NCI-H82 treated with DMSO at 0.1 percent for 48 hours (cell line): Measurements from ENCODE around the gene EXOC6.

Experiments used
- DNase-seq: peaks from one replicate; lab custom pipeline; 2025; ENCODE audit not compliant: unreplicated experiment; lab: John Stamatoyannopoulos, UW

The EXOC6 gene

DNA sequence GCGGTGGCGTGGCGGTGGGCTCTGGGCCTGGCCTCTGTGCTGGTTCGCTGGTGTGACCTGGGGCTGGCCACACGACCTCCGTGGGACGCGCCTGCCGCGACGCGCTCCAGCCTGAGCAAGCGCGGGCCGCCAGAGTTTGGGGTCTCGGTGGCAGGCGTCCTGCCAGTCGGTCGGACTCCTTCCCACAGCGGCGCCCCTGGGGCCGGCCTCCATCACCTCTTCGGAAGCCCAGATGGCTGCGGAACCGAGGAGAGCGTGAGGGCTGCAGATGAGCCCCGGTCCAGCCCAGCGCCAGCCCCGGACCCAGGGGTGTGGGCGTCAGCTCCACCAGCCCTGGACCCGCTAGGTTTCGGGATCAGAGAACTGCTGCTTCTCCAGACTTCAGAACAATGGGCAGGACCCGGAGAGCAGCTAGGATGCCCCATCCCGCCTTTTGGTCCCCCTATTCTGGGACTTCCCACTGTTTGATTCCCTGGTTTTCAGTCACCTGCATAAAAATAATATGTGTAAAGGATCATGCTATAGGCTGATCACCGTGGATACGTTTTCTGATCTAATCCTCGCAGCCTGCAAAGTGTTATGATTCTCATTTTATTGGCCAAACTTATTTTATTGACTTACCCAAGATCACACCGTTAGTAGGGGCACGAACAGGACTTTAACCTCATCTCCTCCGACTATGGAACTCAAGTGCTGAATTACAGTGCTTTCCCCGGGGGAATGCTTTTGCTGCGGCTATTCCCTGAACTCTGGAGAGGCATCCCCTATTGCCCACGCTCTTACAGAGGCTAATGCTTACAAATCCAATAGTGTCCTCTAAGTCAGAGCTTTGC lies 215.0 kb downstream of the EXOC6 start:
- DNase-seq = no peak

DNA sequence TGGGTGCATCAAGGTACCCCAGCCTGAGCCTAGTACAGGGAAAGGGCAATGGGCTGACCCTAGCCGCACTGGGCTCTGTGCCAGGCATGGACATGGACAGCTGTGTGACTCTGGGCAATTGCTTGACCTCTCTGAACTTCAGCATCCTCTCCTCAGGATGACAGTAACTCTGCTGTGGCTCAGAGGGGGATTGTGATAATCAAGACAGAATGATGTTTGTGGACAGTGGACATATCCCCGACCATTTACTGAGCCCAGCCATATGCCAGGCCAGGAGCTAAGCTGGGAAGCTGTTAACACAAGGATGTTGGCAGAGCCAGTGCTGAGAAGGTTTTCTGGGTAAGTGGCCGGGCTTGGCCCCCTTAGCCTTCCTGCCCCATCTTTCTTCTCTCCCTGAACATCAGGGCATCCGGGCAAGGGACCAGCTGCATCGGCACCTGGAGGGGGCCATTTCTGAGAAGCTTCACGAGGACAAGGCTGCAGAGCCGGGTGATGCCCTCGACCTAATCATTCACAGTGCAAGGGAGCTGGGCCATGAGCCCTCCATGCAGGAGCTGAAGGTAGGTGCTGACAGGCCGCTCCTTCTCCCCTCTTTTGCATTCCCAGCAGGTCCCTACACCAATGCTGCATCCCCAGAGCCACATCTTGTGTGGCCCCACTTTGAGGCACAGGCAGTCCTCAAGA lies 215.8 kb downstream of the EXOC6 start:
- DNase-seq = no peak

DNA sequence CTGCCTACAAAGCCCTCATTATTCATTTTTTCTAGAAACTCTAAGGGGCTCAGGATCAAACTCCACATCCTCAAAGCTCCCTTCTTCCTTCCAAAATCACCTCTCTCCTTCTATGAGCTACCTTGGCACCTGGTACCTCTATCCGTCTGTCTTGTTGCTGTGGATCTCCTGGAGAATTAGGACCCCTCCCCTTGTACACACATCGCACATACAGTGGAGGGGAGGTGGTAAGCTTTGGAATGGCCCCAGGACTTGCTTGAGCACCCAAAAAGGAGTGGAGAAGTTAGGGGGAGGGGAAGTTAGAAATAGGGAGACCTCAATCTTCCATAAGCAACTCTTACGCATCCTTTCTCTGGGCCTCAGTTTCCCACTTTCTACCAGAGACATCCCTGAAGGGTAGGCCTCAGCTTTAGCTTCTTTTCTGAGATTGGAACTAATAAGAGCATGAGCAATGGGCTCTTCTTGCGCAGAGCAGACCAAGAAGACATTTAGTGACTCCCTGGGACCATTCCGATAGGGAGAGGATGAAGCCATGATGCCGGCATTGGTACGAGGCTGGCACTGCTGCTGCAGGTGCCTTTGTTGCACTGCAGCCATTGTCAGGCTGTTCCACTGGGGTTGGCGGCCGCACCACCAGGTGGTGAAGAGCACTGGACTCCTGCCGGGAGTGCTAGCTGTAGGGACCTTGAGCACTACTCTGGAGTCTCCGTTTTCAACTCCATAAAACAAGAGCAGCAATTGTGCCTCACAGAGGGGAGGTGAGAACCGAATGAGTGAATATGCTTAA lies 216.7 kb downstream of the EXOC6 start:
- no peak for DNase-seq

DNA sequence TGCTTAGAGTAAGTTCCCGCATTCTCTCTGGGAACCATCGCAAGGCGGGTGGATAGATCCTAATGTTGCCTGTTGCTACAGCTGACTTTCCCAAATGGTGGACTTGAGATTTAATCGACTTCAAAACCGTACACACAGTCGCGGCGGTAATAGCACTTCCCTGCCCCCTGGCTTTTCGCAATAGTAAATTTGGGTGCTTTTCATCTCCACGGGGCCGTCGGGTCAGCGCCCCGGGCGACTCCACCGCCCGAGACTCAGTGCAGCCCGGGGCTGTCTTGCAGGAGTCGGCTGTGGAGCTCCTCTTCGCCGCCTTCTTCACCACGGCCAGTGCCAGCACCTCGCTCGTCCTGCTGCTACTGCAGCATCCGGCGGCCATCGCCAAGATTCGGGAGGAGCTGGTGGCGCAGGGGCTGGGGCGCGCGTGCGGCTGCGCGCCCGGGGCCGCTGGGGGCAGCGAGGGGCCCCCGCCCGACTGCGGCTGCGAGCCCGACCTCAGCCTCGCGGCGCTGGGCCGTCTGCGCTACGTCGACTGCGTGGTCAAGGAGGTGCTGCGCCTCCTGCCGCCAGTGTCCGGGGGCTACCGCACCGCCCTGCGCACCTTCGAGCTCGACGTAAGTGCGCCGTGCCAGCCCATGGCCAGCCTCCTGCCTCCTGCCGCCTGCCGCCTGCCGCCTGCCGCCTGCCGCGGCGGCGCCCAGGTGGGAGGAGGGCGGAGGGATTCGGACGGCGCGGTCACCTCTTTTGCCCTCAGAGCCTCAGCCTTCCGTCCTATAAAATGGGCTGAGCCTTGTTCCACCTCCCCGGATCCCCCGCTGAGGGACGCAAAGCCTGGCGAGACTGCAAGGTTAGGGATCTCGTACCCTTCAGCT lies 217.6 kb downstream of the EXOC6 start:
- no peak for DNase-seq

DNA sequence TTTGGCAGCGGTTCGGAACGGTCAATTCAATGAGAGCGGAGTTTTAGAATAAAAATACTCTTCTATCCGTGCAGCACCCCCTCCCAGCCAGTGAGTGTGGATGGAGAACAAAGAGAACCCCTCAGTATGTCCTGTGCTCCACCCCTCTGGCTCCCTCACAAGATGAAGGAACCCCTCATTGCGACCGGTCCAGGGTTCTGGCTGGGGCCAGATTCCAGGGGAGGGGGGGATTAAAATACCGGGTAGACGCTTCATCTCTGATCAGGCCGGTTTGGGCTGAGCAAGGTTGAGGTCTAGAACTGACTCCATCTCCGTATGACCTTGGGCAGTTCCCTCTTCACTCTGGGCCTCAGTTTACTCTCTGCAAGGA lies 218.2 kb downstream of the EXOC6 start:
- no peak for DNase-seq

DNA sequence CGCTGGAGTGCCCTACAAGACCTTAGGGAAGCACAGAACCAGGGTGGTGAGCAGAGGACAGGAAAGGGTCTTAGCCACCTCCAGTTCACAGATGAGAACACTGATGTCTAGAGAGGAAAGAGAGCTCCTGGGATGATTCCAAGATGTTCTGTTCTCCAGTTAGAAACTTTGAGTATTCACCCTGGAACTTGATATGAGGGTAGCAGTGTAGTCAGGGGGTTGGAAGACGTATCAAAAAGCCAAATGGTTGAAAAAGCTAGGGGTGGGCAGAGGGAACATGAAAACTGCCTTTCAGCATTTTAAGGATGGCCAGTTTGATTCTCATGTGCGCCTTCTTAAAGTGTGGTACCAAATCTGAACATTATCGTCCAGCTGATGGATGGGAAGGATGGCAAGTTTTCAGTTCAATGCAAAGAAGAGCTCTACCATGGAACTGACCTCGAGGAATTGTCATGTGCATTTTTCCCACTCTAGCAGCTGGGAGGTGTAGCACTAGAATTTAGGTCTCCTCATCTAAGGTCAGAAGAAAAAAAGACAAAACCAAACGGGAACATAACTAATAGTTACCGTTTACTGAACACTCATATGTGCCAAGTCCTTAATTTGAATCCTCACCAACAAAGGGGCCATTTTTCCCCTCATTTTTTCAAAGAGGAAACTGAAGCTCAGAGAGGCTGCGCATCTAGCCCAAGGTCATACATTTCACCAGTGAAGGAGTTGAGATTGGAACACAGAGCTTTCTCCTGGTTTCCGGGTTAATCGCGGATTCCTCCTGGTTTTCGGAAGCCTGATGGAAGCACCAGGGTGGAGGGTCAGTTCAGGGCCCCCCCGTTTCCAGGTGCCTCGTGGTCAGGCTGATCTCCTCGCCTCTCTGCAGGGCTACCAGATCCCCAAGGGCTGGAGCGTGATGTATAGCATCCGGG lies 219.4 kb downstream of the EXOC6 start:
- DNase-seq = no peak

DNA sequence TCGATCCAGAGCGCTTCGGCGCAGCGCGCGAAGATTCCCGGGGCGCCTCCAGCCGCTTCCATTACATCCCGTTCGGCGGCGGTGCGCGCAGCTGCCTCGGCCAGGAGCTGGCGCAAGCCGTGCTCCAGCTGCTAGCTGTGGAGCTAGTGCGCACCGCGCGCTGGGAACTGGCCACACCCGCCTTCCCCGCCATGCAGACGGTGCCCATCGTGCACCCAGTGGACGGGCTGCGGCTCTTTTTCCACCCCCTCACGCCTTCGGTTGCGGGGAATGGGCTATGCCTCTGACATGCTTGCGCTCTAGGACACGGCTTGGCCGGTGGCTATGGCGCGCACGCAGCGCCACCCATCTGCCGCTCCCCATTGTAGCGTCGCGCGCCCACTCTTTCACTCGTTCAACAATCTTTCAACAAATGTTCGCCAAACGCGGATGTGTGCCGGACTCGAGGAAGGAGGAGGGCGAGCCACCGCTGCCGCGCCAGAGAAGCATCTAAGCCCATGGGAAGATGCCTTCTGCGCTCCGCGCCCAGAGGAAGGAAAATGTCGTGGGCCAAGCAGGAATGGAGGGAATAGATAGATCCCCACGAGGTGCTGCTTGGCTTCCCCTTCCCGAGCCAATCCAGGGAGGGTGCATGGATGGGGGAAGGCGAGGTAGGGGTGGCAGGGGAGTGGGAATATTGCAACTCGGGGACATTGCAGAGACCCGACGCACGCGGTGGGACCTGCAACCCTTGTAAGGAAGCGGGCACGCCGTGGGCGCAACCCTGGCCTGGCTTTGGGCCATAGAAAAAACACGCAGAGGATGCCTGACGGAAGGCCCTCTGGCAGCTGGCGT lies 220.3 kb downstream of the EXOC6 start:
- no peak for DNase-seq

DNA sequence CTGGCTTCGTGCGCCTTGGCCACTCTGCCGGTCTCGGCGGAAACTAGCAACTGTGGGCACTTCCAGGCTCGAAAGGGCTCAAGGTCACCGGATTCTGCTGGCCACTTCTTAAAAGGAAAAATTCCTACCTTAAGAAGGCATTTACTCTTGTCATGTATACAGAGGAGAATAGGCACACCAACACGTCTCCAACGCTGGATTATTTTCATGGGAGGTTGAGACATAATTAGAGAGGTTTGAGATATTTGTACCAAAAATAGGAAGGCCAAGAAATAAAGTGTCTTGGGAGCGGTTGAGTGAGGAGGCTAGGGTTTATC lies 220.9 kb downstream of the EXOC6 start:
- no peak for DNase-seq

DNA sequence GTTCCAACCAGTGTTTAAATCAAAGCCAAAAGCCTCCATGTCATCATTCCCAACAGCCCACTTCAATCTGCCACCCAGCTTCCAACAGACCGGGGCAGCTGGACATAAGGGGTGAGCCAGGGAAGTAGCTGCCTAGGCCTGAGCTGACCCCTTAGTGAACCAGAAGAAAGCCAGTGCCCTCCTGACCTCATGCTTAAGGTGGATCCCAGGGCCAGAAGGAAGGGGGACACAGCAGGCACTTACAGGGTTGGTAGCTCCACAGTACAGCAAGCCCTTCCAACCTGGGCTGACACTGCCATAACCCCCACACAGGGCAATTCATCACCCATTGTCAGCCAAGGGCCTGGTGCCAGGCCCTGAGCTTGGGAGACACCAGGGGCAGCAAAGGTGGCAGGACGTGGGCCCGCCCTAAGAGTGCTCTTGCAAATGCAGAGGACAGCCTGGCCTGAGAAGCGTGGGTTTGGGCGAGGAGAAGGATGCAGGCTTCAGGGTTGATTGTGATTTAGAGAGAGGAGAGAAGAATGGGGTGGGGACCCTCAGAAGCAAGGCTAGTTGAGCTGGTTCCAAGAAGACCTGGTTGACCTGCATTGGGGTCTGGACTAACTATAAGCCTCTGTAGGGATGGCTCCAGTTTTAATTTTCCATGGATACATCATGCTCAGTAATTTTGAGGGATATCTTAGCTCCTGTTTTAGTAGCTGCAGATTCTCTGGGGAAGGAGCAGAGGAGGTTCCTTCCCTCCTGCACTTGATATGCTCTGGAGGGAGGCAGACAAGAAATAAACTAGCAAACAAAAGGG lies 222.3 kb downstream of the EXOC6 start:
- DNase-seq = no peak

DNA sequence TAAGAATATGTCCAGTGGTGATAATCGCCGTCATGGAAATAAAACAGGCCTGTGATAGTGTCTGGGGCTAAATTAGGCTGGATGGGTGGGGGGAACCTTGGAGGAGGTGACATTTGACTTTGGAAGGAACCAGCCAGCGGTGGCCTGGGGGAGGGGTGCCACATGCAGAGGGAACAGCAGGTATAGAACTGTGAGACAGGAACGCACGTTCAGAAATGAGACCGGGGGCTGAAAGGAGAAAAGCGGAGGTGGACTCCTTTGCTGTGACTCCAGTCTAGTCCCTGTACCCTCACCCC lies 222.8 kb downstream of the EXOC6 start:
- no peak for DNase-seq

DNA sequence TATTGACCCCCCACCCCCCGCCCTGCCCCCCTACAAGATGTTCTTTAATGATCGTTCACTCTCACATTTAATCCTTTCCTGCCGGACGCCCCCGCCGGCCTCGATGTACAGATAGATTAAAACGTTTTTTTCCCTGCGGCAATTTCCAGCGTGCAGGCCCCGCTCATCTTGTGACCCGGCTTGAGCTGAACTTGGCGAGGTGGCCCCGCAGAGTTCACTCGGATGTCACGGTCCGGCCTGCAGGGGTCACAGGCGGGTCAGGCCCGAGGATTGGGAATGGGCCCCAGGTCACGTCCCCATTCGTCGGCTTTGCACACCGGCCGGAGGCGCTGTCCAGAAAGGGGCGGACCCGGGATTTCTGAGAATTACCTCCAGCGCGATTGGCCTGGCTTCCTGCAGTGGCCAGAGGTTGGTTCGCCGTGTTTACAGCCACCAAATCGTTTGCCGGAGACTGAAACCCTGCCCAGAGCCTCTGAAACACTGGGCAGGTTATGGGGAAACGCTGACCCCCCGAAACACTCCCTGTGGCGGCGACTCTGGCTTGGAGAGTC lies 223.4 kb downstream of the EXOC6 start:
- DNase-seq = no peak

DNA sequence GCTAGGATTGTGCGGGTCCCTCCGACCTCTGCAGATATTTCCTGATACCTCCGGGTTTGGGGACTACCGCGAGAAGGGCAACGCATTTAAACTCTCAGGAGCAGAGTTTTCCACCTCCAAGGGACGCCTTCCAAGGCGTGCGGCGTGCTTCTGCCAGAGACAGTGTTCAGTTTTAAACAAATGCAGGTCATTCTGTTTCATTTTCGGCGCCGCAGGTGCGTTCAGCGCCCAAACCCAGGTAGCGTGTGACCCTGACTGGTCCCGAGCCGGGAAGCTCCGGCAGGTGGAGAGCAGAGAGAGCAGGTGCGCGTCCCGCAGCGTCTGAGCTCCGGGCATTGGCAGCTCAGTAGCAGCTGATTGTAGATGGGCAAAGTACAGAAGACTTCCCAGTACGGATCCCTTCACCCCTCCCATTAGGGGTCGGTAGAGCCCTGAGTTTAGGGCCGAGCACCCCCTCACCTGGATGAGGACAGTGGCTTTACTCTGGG lies 223.9 kb downstream of the EXOC6 start:
- DNase-seq = no peak

DNA sequence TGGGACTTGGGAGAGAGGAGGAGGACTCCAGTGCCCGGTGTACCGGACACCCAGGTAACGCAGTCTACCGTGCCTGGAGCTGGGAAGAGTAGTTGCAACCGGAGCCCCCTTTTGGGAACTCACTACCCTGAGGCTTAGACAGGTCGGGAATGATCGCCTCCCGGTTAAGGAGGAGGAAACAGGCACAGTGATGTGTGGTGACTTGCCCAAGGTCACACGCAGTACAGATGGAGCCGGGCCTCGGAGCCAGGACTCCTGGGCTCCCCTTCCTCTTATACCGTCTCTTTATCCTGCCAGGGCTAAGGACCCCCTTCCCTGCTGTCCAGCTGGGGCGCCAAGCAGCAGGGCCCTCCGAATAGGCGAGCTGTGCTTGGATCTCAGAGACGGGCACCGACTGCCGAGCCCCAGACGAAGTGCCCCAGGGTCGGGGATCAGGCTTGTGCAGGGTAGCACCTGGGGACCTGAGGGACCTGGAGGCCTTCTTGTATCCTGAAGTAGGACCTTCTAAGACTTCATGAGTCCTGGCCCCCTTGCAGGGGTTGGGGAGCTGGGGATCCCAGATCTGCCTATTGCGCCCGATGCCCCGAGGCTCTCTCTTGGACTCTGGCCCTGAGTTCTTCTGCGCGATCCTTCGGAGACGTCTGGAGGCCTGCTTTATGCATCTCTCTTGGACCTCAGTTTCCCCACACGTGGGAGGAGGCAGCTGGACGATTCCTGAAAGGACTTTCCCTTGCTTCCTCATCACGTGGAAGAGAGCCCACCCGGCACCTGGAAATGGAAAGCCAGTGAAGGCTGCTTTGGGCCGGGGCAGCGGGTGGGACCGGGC lies 224.6 kb downstream of the EXOC6 start:
- DNase-seq = no peak

DNA sequence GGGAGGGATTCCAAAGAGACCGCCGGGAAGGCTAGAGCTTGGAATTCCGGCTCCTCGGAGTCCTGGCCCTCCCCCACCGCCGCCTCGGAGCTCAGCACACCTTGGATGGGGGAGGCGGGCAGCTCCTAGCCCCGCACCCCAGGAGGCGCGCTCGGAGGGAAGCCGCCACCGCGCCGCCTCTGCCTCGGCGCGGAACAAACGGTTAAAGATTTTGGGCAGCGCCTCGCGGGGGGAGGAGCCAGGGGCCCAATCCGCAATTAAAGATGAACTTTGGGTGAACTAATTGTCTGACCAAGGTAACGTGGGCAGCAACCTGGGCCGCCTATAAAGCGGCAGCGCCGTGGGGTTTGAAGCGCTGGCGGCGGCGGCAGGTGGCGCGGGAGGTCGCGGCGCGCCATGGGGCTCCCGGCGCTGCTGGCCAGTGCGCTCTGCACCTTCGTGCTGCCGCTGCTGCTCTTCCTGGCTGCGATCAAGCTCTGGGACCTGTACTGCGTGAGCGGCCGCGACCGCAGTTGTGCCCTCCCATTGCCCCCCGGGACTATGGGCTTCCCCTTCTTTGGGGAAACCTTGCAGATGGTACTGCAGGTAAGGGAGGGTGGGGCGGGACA lies 225.3 kb downstream of the EXOC6 start, which contains the start of gene CYP26A1:
Gene CYP26A1, plus strand, starts transcription at position 355 of the 608 bp plus-strand sequence. Its CDS starts 42 bp downstream, at position 397.
- DNase-seq = no peak

DNA sequence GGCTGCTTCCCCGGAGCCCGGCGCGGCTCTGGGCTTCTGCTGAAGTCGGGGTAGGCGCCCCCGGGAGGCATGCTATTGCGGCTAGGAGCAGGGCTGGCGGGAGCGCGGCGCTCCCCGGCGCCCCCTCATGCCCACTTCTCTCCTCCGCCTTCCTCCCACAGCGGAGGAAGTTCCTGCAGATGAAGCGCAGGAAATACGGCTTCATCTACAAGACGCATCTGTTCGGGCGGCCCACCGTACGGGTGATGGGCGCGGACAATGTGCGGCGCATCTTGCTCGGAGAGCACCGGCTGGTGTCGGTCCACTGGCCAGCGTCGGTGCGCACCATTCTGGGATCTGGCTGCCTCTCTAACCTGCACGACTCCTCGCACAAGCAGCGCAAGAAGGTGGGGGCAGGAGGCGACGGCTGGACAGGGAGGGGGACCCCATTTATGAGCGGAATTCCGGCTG lies 225.9 kb downstream of the EXOC6 start:
- no peak for DNase-seq

DNA sequence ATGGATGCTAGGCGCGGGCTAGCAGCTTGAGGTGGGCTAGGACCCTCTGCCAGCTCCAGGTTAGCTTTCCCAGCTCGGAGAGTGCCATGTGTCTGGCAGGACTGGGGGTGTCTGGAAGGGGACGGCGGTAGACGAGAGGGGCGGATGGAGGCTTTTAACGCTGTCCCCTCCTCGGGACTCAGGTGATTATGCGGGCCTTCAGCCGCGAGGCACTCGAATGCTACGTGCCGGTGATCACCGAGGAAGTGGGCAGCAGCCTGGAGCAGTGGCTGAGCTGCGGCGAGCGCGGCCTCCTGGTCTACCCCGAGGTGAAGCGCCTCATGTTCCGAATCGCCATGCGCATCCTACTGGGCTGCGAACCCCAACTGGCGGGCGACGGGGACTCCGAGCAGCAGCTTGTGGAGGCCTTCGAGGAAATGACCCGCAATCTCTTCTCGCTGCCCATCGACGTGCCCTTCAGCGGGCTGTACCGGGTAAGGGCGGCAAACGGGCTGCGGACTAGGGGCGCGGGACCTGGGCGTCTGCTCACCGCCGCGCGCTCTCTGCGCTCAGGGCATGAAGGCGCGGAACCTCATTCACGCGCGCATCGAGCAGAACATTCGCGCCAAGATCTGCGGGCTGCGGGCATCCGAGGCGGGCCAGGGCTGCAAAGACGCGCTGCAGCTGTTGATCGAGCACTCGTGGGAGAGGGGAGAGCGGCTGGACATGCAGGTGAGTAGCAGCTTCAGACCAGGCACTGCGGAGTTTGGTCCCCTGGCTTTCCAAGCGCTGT lies 226.5 kb downstream of the EXOC6 start:
- no peak for DNase-seq
